GM15510 (cell line): ENCODE measurements around the gene DES.

ENCODE experiments used
- POLR2A ChIP-seq: IDR thresholded peaks from 3 replicates; pipeline ENCODE4 v1.6.1; 2011; ENCODE audit warnings: borderline replicate concordance; ENCODE audit not compliant: insufficient read length; ENCODE audit errors: extremely low read depth

DES gene

GRCh38 chr2:219392754-219393153, 25.4 kb upstream of the DES start:
- no peak for TF ChIP-seq POLR2A

DNA sequence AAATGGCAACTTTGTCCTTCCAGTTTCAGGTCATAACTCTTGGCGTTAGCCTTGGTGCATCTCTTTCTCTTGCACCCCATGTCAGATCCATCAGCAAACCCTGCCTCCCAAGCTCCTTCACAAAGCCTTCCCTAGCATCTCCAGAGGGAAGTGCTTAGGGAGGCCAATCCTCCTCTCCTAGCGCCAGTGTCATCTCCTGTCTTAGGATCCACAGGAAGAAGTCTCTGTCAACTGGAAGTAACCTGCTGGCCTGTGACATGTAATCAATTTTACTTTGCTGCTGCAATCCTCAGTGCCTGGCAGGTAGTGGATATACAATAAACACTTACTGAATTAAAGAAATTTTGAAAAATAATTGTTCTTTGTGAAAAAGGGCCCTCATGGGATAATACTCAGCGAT, 22.6 kb upstream of the DES start:
- TF ChIP-seq POLR2A: no peak

- TF ChIP-seq POLR2A: no peak
These were observed 21.2 kb upstream of the DES start for GRCh38 chr2:219396863-219397457.

GRCh38 chr2:219398721-219399363, 19.3 kb upstream of the DES start:
- no peak for TF ChIP-seq POLR2A

DNA sequence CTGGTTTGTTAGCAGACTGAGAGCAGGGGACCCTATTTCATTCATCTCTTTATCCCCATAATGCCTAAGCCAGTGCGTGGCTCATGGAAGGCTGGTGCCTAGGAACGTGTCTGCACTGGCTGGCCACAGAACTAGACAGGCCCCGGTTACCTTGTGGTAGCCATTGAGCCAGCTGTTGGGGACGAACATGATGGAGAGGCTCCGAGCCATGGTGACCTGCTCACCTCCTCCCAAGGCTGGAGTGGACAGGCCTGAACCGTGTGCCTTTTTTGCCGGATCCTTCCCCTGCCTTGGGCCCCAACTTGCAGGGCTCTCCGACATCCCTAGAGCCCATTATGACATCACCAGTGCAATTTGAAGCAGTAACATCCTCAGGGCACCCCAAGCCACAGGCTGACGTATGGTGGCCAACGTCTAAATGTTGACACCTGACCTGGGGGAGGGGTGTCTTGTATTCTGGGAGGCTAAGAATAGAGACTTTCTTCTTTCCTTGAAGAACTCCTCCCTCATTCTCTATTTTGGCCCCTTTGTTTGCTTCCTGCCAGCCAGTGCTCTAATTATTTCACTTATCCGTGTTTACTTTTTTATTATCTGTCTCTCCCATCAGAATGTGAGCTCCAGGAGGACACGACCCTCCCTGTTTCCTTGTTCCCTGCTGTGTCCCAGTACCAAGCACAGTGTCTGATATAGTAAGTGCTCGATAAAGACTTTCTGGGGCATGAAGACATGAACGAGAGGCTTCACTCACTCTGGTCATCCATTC, 18.3 kb upstream of the DES start:
- no peak for TF ChIP-seq POLR2A

DNA sequence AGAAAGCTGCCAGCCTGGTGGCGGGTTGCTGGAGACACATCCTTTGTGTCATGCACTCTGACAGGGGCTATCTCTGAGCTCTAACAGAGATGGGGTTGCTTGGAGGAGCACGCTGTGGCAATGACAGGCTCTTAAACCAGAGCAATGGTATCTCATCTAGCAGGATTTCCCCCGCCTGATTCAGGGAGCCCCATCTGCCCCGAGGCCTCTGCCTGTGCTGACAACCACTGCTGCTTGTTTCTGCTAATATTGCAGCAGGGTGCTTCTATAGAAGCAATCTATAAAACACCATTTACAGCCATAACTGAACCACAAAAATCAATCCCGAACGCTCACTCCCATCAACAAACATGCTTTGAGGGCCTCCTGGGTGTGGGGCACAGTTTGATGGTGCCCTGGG, 17.6 kb upstream of the DES start:
- TF ChIP-seq POLR2A: no peak

- no peak for TF ChIP-seq POLR2A
These were observed 16.6 kb upstream of the DES start for GRCh38 chr2:219401606-219402005.

DNA sequence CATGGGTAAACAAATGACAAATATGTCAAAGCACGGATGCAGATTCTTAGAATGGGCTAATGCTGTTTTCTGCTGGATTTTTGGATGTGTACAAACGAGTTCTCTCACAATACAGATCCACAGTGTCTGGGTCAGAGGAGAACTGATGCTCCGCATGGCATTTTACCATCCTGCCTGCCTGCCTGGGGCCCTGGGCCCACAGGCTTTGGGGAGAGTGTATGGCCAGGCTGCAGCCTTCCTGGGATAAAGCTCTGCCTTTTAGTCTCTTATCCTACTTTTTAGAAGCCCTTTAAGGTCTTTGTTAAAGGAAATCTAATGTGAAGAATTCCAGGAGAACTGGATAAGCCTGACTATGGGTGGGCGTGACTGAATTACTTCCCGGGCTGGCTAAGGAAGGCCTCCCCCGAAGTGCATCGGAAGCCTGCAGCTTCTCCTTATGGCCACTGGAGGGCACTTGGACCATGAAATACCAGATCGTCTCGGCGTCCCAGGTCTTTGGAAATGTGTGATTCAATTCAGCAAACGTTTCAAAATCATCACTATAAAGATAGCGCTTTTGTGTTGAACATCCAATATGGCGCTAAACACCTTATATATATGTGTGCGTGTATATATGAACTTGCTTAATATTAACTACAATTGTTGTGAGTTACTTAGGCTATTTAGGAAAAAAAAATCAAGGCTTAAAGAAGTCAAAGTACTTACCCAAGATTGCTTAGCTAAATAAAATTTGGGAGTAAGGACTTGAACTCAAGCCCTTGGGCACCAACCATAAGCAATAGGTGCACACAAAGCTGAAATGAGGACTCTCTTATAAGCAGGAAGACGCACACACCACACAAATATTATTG, 15.3 kb upstream of the DES start:
- no peak for TF ChIP-seq POLR2A

DNA sequence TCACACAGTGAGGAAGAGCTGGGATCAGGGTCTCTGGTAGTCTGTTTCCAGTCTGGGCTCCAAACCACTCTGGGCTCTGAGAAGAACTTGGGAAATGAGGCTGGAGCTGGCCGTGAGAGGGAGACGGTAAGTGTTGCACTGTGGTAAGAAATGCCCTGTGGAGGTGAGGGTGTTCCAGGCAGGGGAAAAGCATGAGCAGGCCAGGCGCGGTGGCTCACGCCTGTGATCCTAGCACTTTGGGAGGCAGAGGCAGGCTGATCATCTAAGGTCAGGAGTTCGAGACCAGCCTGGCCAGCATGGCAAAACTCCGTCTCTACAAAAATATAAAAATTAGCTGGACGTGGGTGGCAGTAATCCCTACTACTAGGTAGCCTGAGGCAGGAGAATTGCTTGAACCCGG, 14.3 kb upstream of the DES start:
- TF ChIP-seq POLR2A: no peak

DNA sequence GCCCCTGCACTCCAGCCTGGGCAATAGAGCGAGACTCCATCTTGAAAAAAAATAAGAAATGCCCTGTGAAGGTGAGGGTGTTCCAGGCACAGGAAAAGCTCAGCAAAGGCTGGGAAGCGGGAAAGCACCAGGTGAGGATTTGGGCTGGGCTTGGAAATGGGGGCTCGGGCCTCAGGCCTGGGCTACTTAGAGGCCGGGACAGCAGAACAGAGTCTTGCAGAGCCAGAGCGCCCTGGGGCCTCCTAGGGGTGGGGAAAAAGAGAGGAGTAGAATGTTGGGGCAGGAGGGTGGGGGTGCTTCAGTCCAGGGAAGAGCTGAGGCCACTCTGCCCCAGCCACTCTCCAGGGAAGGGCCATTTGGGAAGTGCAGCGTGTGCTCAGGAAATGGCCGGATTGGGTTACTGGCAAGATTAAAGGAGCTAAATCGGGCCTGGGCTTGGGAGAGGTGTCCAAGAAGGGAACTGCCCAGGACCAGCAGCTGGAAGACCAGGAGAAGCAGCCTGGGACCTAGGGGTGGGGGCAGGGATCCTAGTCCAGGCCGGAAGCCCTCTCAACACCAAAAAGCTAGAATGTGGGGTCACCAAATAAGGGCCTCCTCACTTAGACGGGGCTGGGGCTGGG, 13.8 kb upstream of the DES start:
- no peak for TF ChIP-seq POLR2A

DNA sequence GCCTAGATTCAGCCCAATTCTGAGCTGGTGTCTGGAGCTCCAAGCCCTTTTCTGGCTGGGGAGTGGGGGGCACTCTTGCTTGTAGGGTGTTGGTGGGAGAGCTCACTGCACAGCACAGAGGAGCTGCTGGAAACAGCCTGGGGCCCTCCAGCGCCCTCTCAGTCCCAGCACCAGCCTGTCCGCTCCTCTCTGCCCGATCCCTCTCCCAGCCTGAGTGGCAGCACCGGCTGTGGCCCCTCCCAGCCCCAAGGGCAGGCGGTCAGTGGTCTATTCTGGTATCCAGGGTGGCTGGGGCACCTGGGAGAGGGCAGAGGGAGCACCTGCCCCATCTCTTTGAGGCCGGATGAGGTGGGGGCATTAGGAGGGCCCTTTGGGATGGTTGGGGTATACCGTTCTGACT, 13.2 kb upstream of the DES start:
- no peak for TF ChIP-seq POLR2A

DNA sequence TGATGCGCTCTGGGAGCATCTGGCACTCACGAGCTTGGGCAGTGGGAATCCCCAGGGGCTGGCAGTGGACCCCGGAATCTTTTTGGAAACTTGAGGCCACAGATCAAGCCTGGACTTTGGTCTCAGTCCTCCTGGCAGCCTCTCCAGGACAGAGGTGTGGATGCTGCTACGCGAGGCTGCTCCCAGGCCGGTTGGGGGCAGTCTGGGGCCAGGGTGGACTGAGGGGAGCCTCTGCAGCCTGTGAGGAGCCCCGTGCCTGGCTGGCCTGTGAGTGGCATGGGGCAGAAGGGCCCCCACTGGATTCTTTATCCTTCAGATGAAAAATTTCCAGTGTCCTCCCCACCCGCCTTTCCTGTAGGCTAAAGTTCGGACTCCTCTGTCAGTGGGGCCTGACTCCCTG, 12.7 kb upstream of the DES start:
- no peak for TF ChIP-seq POLR2A

- no peak for TF ChIP-seq POLR2A
These were observed 12.0 kb upstream of the DES start for GRCh38 chr2:219405958-219406860.

- no peak for TF ChIP-seq POLR2A
These were observed 11.3 kb upstream of the DES start for GRCh38 chr2:219406861-219407230.
